Right lobe of liver (tissue), 6 donors: ENCODE data around the gene DYRK1A. TPM values are rescaled to one million over a fixed set of nuclear protein-coding genes. Genes with fewer than 3 reads are reported as not detected.
"Not testable (repeated sequence)": the region's sequence is repeated elsewhere in the genome, so short reads cannot be mapped to it uniquely, and the experiment has no call there.

ENCODE experiments used
- ATAC-seq, 4 donors: fragments of 200-7000 bp; cut with Tn5 transposase; one replicate each; pipeline ENCODE4 v1.9.1; 2020; ENCODE audit warnings: mild to moderate bottlenecking in 4 of 4, moderate library complexity in 4 of 4
- DNase-seq, 3 donors: peaks; one replicate each; pipeline ENCODE4 v3.0.0-alpha.2; 2020
- H3K27ac ChIP-seq, 3 donors: fragments of 200-600 bp; one replicate each; pipeline ENCODE4 v1.8.0; 2022
- H3K27me3 ChIP-seq, 2 donors: fragments of 200-600 bp; one replicate each; pipeline ENCODE4 v1.8.0; 2022
- H3K36me3 ChIP-seq, 4 donors: fragments of 200-600 bp; sonication (generic) in 1 of 4; one replicate each; pipeline versions ENCODE4 v1.5.1 to v1.8.0; 2017 to 2022; ENCODE audit warnings: control low read depth in 1 of 4
- H3K4me1 ChIP-seq, 4 donors: fragments of 200-600 bp; sonication (generic) in 1 of 4; one replicate each; pipeline versions ENCODE4 v1.5.1 to v1.8.0; 2017 to 2022; ENCODE audit warnings: control low read depth in 1 of 4
- H3K4me3 ChIP-seq, 3 donors: fragments of 200-600 bp; one replicate each; pipeline ENCODE4 v1.8.0; 2022
- H3K9me3 ChIP-seq, 4 donors: fragments of 200-600 bp; sonication (generic) in 1 of 4; one replicate each; pipeline versions ENCODE4 v1.5.1 to v1.8.0; 2017 to 2022; ENCODE audit warnings: control low read depth in 1 of 4
- CTCF ChIP-seq, 4 donors: fragments of 200-600 bp in 3 of 4; fragments of 450-650 bp in 1 of 4; IDR thresholded peaks; one replicate each; pipeline versions ENCODE4 v1.5.1 to v1.8.0; 2016 to 2022; ENCODE audit warnings: antibody characterized with exemption in 4 of 4, mild to moderate bottlenecking in 2 of 4
- POLR2A ChIP-seq: fragments of 450-650 bp; IDR thresholded peaks from one replicate; pipeline ENCODE4 v1.6.1; 2017; ENCODE audit warnings: antibody characterized with exemption, mild to moderate bottlenecking
- WGBS: methylation state at CpG from one replicate; pipeline ENCODE4 v1.1.6; 2018; ENCODE audit warnings: low coverage, low lambda C conversion rate; ENCODE audit not compliant: insufficient coverage; ENCODE audit errors: missing lambda C conversion rate; 5-methylcytosine and 5-hydroxymethylcytosine counted together
- intact Hi-C, 2 donors: fragments of 100-400 bp; cut with DNase I; formaldehyde crosslinking; loops; one replicate each; pipeline versions ENCODE4 v1.11.2 to v1.14.1; 2022
- total RNA-seq, 6 experiments: library from RNA; depleted of rRNA in 2 of 6; stranded (reverse); fragments of >200 nt in 2 of 6; fragmentation: NEBNext Ultra II Directional in 3 of 6; extraction: Animal tissue kit (Norgen Biotek cat#: 25700) in 3 of 6; gene quantifications; one replicate each; pipeline versions ENCODE4 v1.1.0 to v1.2.4, GENCODE V29; 2016 to 2023
- donor health status: DM: no; HTN: yes; CAD: no.
- donor health status: DM: no; HTN: no; CAD: no.
- donor health status: DM: no; HTN: no; CAD: no.
- donor health status: DM: no; HTN: yes; CAD: no.
- donor health status: DM: no; HTN: yes; CAD: no.

DYRK1A gene
- total RNA-seq, 6 experiments from 2014 or later, result 20.6 to 32.5 (median 25.7) TPM

- 66% methylated on average over 5 of the region's 5 CpGs for WGBS
- intact Hi-C loops, result no loop called here
These were observed 172.5 kb downstream of the DYRK1A start for GRCh38 chr21:37538971-37539590.

DNA sequence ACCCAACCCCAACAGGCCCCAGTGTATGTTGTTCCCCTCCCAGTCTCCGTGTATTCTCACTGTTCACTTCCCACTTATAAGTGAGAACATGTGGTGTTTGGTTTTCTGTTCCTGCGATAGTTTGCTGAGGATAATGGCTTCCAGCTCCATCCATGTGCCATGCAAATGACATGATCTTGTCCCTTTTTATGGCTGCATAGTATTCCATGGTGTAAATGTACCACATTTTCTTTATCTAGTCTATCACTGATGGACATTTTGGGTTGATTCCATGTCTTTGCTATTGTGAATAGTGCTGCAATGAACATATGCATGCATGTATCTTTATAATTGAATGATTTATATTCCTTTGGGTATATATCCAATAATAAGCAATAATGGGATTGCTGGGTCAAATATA lies 174.6 kb downstream of the DYRK1A start:
- H3K9me3 ChIP-seq, H3K27me3 ChIP-seq, H3K27ac ChIP-seq, H3K4me1 ChIP-seq, DNase-seq, H3K4me3 ChIP-seq, intact Hi-C loops, H3K36me3 ChIP-seq, ATAC-seq: not testable (repeated sequence)
- WGBS, result 100% methylated on average over 2 of the region's 2 CpGs

More at GRCh38 chr21:37538971-37539590, 172.5 kb downstream of the DYRK1A start:
- no peak for ATAC-seq
- Histone ChIP-seq H3K36me3 (no peaks in the 10 kb centered on the region), H3K9me3 (no peaks in the 10 kb centered on the region), H3K4me1 (no peaks in the 10 kb centered on the region), H3K27ac (no peak overlapping the region), H3K4me3 (no peak overlapping the region), H3K27me3 (no peaks in the 10 kb centered on the region)
- no peak for TF ChIP-seq POLR2A
- no peak for TF ChIP-seq CTCF (IDR thresholded peaks at IDR 0.05)
- no peak for DNase-seq

DNA sequence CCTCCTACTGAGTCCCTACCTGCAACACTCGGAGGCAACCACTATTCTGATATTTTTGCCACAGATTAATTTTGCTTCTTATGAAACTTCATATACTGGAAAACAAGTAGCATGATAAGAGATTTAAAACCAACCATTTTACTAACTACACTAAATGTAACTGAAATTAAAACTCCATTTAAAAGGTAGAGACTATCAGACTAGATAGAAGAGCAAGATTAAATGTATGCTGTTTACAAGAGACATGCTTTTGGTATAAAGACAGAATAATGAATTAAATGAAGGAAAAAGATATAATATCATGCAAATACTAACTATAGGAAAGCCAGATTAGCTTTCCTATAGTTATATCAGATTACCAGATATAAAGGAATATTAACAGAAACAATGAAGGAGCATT lies 175.9 kb downstream of the DYRK1A start:
- TF ChIP-seq POLR2A (no peak), CTCF (IDR thresholded peaks at IDR 0.05) (no peak)
- H3K4me3 ChIP-seq, result no peak overlapping the region
- H3K27ac ChIP-seq, result no peak overlapping the region
- H3K36me3 ChIP-seq, result no peaks in the 10 kb centered on the region
- no peaks in the 10 kb centered on the region for H3K27me3 ChIP-seq
- DNase-seq (no peak), ATAC-seq (no peak)
- intact Hi-C loops, result no loop called here
- 91% methylated on average over 1 of the region's 1 CpG for WGBS
- H3K4me1 ChIP-seq, result no peaks in the 10 kb centered on the region
- H3K9me3 ChIP-seq, result no peaks in the 10 kb centered on the region

DNA sequence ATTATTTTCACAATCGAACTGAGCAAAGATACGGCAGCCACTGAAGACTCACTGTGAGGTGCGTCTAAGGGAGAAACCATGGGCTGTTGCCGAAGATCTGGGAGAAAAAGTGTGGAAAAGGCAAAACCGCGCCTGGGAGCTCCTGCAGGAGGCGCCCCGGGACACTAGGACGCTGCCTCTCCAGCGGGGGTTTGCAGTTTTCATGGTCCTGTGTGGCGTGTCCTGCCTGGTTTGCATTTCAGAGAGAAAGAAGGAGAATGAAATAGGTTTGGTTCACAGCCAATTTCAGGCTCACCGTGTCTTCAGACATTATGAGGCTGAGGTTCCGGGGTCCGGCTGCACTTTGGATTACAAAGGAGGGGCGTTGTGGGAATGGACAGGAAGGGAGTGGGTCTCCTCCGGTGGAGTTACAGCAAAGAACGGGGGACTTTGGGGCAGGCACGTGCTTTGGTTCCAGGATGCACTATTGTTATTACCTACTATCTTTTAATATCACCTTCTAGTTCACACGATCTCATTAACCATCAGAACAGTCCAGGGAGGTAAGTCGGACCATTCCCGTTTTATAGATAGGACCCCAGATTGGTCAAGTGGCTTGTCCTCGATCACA lies 179.8 kb downstream of the DYRK1A start:
- Histone ChIP-seq H3K4me3 (no peak overlapping the region), H3K36me3 (no peaks in the 10 kb centered on the region), H3K4me1 (no peaks in the 10 kb centered on the region), H3K27me3 (no peaks in the 10 kb centered on the region), H3K27ac (no peak overlapping the region), H3K9me3 (no peaks in the 10 kb centered on the region)
- ATAC-seq (no peak), DNase-seq (no peak)
- no peak for TF ChIP-seq POLR2A
- intact Hi-C loops, result no loop called here
- WGBS, result 79% methylated on average over 12 of the region's 22 CpGs

GRCh38 chr21:37546949-37547614 lies 180.5 kb downstream of the DYRK1A start:
- intact Hi-C loops, result no loop called here
- Histone ChIP-seq H3K27me3 (no peaks in the 10 kb centered on the region), H3K36me3 (no peaks in the 10 kb centered on the region), H3K9me3 (no peaks in the 10 kb centered on the region), H3K27ac (no peak overlapping the region), H3K4me1 (no peaks in the 10 kb centered on the region), H3K4me3 (no peak overlapping the region)
- ATAC-seq, result no peak
- no peak for DNase-seq
- 56% methylated on average over 13 of the region's 23 CpGs for WGBS
- no peak for TF ChIP-seq POLR2A
- TF ChIP-seq CTCF (IDR thresholded peaks at IDR 0.05), result no peak
